GM12878 (cell line): ENCODE results near the gene DDX51. TPM values are rescaled to one million over a fixed set of nuclear protein-coding genes. Genes with fewer than 3 reads are reported as not detected.

Experiments
- ATAC-seq: fragments of 200-7000 bp; cut with Tn5 transposase; 3 replicates; pipeline ENCODE4 v1.9.1; 2020; ENCODE audit warnings: mild to moderate bottlenecking, moderate library complexity
- BruUV-seq: library from RNA; stranded (reverse); fragments of 400-500 nt; replicated peaks from 2 replicates; lab custom pipeline; 2021; lab: Mats Ljungman, UMichigan
- CTCF ChIA-PET: fragments of 300-600 bp; sonication (Branson Sonifier 250); formaldehyde crosslinking; extraction: SDS; loops from one replicate; lab custom pipeline; 2021; ENCODE audit warnings: inconsistent platforms; lab: Yijun Ruan, JAX
- POLR2A ChIA-PET: fragments of 350-600 bp; formaldehyde crosslinking; extraction: SDS; loops from one replicate; lab custom pipeline; 2021; ENCODE audit warnings: inconsistent platforms; lab: Charles Lee
- RAD21 ChIA-PET: fragments of 300-600 bp; sonication (Branson Sonifier 250); formaldehyde crosslinking; loops from one replicate; lab custom pipeline; 2023; ENCODE audit warnings: antibody characterized with exemption; ENCODE audit not compliant: unreplicated experiment; lab: Charles Lee
- SMC1A ChIA-PET: fragments of 300-600 bp; sonication (Branson Sonifier 250); formaldehyde crosslinking; loops from one replicate; lab custom pipeline; 2023; ENCODE audit not compliant: unreplicated experiment, uncharacterized antibody; lab: Charles Lee
- DNase-seq: peaks from one replicate; pipeline ENCODE4 v3.0.0-alpha.2; 2011; ENCODE audit warnings: low read depth, low spot score
- FAIRE-seq: peaks from 3 replicates; lab custom pipeline; 2011; peaks lifted over from hg19 to GRCh38; lab: Jason Lieb, UNC
- H2AFZ ChIP-seq: 2 replicates; pipeline ENCODE4 v1.6.0; 2011; ENCODE audit warnings: low read depth, low read length, control low read depth; ENCODE audit not compliant: control insufficient read depth
- H3K27ac ChIP-seq: 2 replicates; pipeline ENCODE4 v1.5.1; 2011; ENCODE audit warnings: control low read depth; ENCODE audit not compliant: control insufficient read depth, insufficient read depth
- H3K27me3 ChIP-seq, 2 experiments: replicated peaks in 1 of 2; 2 replicates each; pipeline versions ENCODE4 v1.6.0 to v1.6.1; 2011; ENCODE audit warnings: low read length in 1 of 2; ENCODE audit not compliant: control insufficient read depth in 2 of 2, insufficient read depth in 2 of 2
- H3K36me3 ChIP-seq, 2 experiments: 2 replicates each; pipeline ENCODE4 v1.5.1; 2011; ENCODE audit warnings: low read length in 1 of 2; ENCODE audit not compliant: control insufficient read depth in 2 of 2, insufficient read depth in 2 of 2
- H3K4me1 ChIP-seq: 2 replicates; pipeline ENCODE4 v1.6.1; 2011; ENCODE audit warnings: mild to moderate bottlenecking, low read length, moderate library complexity, mixed read lengths; ENCODE audit not compliant: control insufficient read depth, insufficient read depth
- H3K4me2 ChIP-seq: 2 replicates; pipeline ENCODE4 v1.6.0; 2011; ENCODE audit warnings: control low read depth; ENCODE audit not compliant: control insufficient read depth, insufficient read depth
- H3K4me3 ChIP-seq: fragments of 200-600 bp; sonication (generic); 2 replicates; pipeline ENCODE4 v1.5.1; 2016
- H3K79me2 ChIP-seq: 2 replicates; pipeline ENCODE4 v1.6.0; 2011; ENCODE audit warnings: low read length; ENCODE audit not compliant: control insufficient read depth, insufficient read depth
- H3K9ac ChIP-seq: 2 replicates; pipeline ENCODE4 v1.8.0; 2011; ENCODE audit warnings: low read length, control low read depth, mixed read lengths; ENCODE audit not compliant: control insufficient read depth, insufficient read depth
- H3K9me3 ChIP-seq: replicated peaks from 3 replicates; pipeline ENCODE4 v1.5.1; 2011; ENCODE audit warnings: mild to moderate bottlenecking, low read length; ENCODE audit not compliant: control insufficient read depth, insufficient read depth
- H4K20me1 ChIP-seq: 2 replicates; pipeline ENCODE4 v1.6.0; 2011; ENCODE audit not compliant: control insufficient read depth, insufficient read depth
- EGR1 ChIP-seq, 2 experiments: IDR thresholded peaks; 1 replicate in 1 of 2; 2 replicates in 1 of 2; pipeline ENCODE4 v1.6.1; 2011 to 2012; ENCODE audit warnings: low read depth in 2 of 2, low read length in 2 of 2, borderline replicate concordance in 1 of 2, mild to moderate bottlenecking in 1 of 2, moderate library complexity in 1 of 2
- ETV6 ChIP-seq, 2 experiments: fragments of 450-650 bp in 1 of 2; IDR thresholded peaks in 1 of 2; conservative IDR thresholded peaks in 1 of 2; 2 replicates each; pipeline ENCODE4 v1.6.1; 2014; ENCODE audit warnings: antibody characterized with exemption in 1 of 2, borderline replicate concordance in 1 of 2, low read depth in 1 of 2, mild to moderate bottlenecking in 1 of 2, moderate library complexity in 1 of 2
- IKZF1 ChIP-seq: fragments of 450-650 bp; conservative IDR thresholded peaks from 2 replicates; pipeline ENCODE4 v1.6.1; 2017; ENCODE audit warnings: antibody characterized with exemption, mild to moderate bottlenecking
- JUND ChIP-seq: IDR thresholded peaks from 2 replicates; pipeline ENCODE4 v1.6.1; 2012; ENCODE audit warnings: low read depth, mild to moderate bottlenecking, low read length, improper control_type of control experiment, moderate library complexity
- NFYB ChIP-seq: IDR thresholded peaks from 2 replicates; pipeline ENCODE4 v1.6.1; 2011; ENCODE audit warnings: low read depth, mild to moderate bottlenecking, low read length, improper control_type of control experiment, moderate library complexity; ENCODE audit not compliant: insufficient read depth
- NRF1 ChIP-seq: conservative IDR thresholded peaks from 2 replicates; pipeline ENCODE4 v1.6.1; 2011; ENCODE audit warnings: mild to moderate bottlenecking, low read depth, low read length, improper control_type of control experiment
- PML ChIP-seq: IDR thresholded peaks from 2 replicates; pipeline ENCODE4 v1.6.1; 2012; ENCODE audit warnings: low read length, inconsistent platforms
- POU2F2 ChIP-seq: IDR thresholded peaks from 3 replicates; pipeline ENCODE4 v1.6.1; 2011; ENCODE audit warnings: low read depth, mild to moderate bottlenecking, low read length, borderline replicate concordance
- SMARCA5 ChIP-seq: fragments of 450-650 bp; IDR thresholded peaks from 2 replicates; pipeline ENCODE4 v1.6.1; 2017; ENCODE audit warnings: mild to moderate bottlenecking
- SREBF2 ChIP-seq: IDR thresholded peaks from 2 replicates; pipeline ENCODE4 v1.6.1; 2012; ENCODE audit warnings: mild to moderate bottlenecking, low read length
- STAT1 ChIP-seq: fragments of 450-650 bp; conservative IDR thresholded peaks from 2 replicates; pipeline ENCODE4 v1.6.1; 2014; ENCODE audit warnings: antibody characterized with exemption, mild to moderate bottlenecking
- TARDBP ChIP-seq: IDR thresholded peaks from 2 replicates; pipeline ENCODE4 v1.6.1; 2016; ENCODE audit warnings: borderline replicate concordance
- ZNF622 ChIP-seq: fragments of 450-650 bp; IDR thresholded peaks from 2 replicates; pipeline ENCODE4 v1.6.1; 2017; ENCODE audit warnings: mild to moderate bottlenecking, inconsistent platforms
- WGBS: methylation state at CpG from one replicate; pipeline ENCODE4 v1.1.6; 2016; ENCODE audit warnings: low lambda C conversion rate; ENCODE audit not compliant: insufficient replicate concordance, insufficient coverage; ENCODE audit errors: missing lambda C conversion rate; 5-methylcytosine and 5-hydroxymethylcytosine counted together
- in situ Hi-C: fragments of 300-500 bp; cut with MboI; formaldehyde crosslinking; loops from 9 replicates; pipeline ENCODE4 v1.14.3; 2018; ENCODE audit warnings: mixed read lengths
- intact Hi-C: fragments of 100-400 bp; cut with micrococcal nuclease; formaldehyde crosslinking; loops from one replicate; pipeline ENCODE4 v1.14.2; 2022; ENCODE audit not compliant: unreplicated experiment
- polyA plus RNA-seq, 11 experiments: library from polyadenylated mRNA; depleted of rRNA in 4 of 11; unstranded in 6 of 11; stranded (reverse) in 5 of 11; fragments of >200 nt; fragmentation: Nextera tagmentation in 4 of 11; fragmentation: Illumina TruSeq in 1 of 11; extraction: Ambion mirVana in 4 of 11; extraction: Trizol in 1 of 11; gene quantifications; 1 replicate in 1 of 11; 2 replicates in 10 of 11; pipeline versions ENCODE4 v1.2.1 to v1.2.3, GENCODE V29; 2011 to 2016; ENCODE audit warnings: inconsistent platforms in 2 of 11, missing spikeins in 2 of 11, low read depth in 1 of 11
- total RNA-seq, 4 experiments: library from RNA; depleted of rRNA in 3 of 4; stranded (reverse); fragments of >200 nt in 3 of 4; fragmentation: Illumina TruSeq in 1 of 4; extraction: Trizol in 1 of 4; gene quantifications; 2 replicates each; pipeline versions ENCODE4 v1.2.1 to v1.2.3, GENCODE V29; 2013 to 2021
- TF ChIP-seq, protein P1 (sequence below), 3 experiments: IDR thresholded peaks in 2 of 3; conservative IDR thresholded peaks in 1 of 3; 2 replicates each; pipeline ENCODE4 v1.5.1; 2011; ENCODE audit warnings: low read depth in 3 of 3, low read length in 3 of 3, mild to moderate bottlenecking in 3 of 3, control low read depth in 2 of 3, moderate library complexity in 2 of 3, inconsistent platforms in 1 of 3, mixed read lengths in 1 of 3; ENCODE audit not compliant: control insufficient read depth in 2 of 3, insufficient read depth in 1 of 3; ENCODE audit errors: extremely low read depth in 1 of 3
- TF ChIP-seq, protein P2 (sequence below): fragments of 450-650 bp; IDR thresholded peaks from 2 replicates; pipeline ENCODE4 v1.6.1; 2016; ENCODE audit warnings: mild to moderate bottlenecking
- TF ChIP-seq, protein P3 (sequence below): fragments of 450-650 bp; IDR thresholded peaks from 2 replicates; pipeline ENCODE4 v1.6.1; 2014; ENCODE audit warnings: mild to moderate bottlenecking

The DDX51 gene
- total and polyA plus RNA-seq, 10 of the 15 experiments (the other 5 are each of a cell fraction or from before 2014, with no cell fraction given), result 0.97 to 29.1 (median 9.8) TPM

DNA sequence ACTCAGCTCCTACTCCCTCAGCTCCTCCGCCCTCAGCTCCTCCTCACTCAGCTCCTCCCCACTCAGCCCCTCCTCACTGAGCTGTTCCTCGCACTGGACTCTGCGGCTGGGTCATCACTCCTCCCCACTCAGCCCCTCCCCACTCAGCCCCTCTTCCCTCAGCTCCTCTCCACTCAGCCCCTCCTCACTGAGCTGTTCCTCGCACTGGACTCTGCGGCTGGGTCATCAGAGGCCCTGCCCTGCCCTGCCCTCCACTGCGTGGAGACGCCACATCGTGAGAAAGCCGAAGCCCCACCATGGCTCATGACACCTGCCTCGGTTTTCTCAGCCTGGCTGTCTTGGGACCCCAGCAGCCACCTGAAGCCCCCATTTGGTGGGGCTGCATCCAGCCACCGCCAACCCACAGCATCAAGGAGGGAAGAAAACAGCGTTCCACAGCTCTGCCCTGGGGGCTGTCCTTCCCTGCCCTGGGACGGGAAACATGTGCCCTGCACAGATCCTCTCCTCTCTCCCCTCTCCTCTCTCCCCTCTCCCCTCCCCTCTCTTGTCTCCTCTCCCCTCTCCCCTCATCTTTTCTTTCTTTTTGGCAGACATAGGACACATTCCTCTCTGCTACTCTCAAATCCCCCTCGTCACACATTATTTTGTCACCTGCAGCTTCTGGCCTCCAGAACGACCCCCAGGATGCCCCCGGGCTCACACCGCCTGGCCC lies 17.8 kb upstream of the DDX51 start (continued):
- no peak for TF ChIP-seq SREBF2
- TF ChIP-seq ZNF622, result no peak
- no peak for TF ChIP-seq NFYB
- TF ChIP-seq SMARCA5, result no peak
- TF ChIP-seq JUND, result no peak
- TF ChIP-seq IKZF1, result no peak
- TF ChIP-seq ETV6 (conservative IDR thresholded peaks at IDR 0.05 in 1 of 2, IDR thresholded peaks at IDR 0.05 in 1 of 2; ENCODE audit: borderline replicate concordance in 1 of 2, low read depth in 1 of 2), result no peak

DNA sequence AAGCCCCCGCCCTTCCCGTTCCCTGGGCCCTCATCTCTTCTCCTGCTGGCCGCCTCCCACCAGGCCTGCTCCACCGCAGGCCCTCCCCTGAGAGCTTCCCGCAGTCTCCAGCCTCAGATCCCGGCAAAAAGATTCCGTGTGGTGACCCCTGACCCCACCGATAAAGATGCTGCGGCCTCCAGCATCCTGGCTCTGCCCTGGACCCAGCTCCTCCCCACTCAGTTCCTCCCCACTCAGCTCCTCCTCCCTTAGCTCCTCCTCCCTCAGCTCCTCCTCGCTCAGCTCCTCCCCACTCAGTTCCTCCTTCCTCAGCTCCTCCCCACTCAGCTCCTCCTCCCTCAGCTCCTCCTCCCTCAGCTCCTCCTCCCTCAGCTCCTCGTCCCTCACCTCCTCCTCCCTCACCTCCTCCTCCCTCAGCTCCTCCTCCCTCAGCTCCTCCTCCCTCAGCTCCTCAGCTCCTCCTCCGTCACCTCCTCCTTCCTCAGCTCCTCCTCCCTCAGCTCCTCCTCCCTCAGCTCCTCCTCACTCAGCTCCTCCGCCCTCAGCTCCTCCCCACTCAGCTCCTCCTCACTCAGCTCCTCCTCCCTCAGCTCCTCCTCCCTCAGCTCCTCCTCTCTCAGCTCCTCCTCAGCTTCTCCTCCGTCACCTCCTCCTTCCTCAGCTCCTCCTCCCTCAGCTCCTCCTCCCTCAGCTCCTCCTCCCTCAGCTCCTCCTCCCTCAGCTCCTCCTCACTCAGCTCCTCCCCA lies 17.1 kb upstream of the DDX51 start:
- ChIA-PET CTCF (no interaction called here), SMC1A (no interaction called here), POLR2A (no interaction called here), RAD21 (no interaction called here)
- H3K27me3 ChIP-seq, result no peaks in the 10 kb centered on the region
- peaks cover 3 to 5% of the 10 kb centered on the region in 2 experiments for H3K36me3 ChIP-seq
- H3K9ac ChIP-seq, result no peak overlapping the region
- DNase-seq, result no peak
- H3K4me1 ChIP-seq, result no peaks in the 10 kb centered on the region
- BruUV-seq, result no TSS peak
- no peak overlapping the region for H2AFZ ChIP-seq
- intact Hi-C loops, result no loop called here
- H3K4me2 ChIP-seq, result no peak overlapping the region
- in situ Hi-C loops, result no loop called here
- H3K79me2 ChIP-seq, result no peaks in the 10 kb centered on the region
- WGBS, result 81% methylated on average over 5 of the region's 14 CpGs
- no peak overlapping the region for H3K4me3 ChIP-seq
- no peak for FAIRE-seq
- peaks cover 8% of the 10 kb centered on the region for H3K9me3 ChIP-seq
- ATAC-seq, result no peak
- H3K27ac ChIP-seq, result no peak overlapping the region
- no peaks in the 10 kb centered on the region for H4K20me1 ChIP-seq
- no peak for TF ChIP-seq EGR1 (IDR thresholded peaks at IDR 0.05; ENCODE audit: borderline replicate concordance in 1 of 2, low read depth in 2 of 2, low read length in 2 of 2)
- no peak for TF ChIP-seq POU2F2
- TF ChIP-seq STAT1, result no peak
- no peak for TF ChIP-seq TARDBP
- TF ChIP-seq, protein P1, sequence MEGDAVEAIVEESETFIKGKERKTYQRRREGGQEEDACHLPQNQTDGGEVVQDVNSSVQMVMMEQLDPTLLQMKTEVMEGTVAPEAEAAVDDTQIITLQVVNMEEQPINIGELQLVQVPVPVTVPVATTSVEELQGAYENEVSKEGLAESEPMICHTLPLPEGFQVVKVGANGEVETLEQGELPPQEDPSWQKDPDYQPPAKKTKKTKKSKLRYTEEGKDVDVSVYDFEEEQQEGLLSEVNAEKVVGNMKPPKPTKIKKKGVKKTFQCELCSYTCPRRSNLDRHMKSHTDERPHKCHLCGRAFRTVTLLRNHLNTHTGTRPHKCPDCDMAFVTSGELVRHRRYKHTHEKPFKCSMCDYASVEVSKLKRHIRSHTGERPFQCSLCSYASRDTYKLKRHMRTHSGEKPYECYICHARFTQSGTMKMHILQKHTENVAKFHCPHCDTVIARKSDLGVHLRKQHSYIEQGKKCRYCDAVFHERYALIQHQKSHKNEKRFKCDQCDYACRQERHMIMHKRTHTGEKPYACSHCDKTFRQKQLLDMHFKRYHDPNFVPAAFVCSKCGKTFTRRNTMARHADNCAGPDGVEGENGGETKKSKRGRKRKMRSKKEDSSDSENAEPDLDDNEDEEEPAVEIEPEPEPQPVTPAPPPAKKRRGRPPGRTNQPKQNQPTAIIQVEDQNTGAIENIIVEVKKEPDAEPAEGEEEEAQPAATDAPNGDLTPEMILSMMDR (IDR thresholded peaks at IDR 0.05 in 2 of 3, conservative IDR thresholded peaks at IDR 0.05 in 1 of 3; ENCODE audit: control insufficient read depth in 2 of 3, extremely low read depth in 1 of 3, insufficient read depth in 1 of 3, low read depth in 3 of 3, low read length in 3 of 3), result no peak
- TF ChIP-seq, protein P2, sequence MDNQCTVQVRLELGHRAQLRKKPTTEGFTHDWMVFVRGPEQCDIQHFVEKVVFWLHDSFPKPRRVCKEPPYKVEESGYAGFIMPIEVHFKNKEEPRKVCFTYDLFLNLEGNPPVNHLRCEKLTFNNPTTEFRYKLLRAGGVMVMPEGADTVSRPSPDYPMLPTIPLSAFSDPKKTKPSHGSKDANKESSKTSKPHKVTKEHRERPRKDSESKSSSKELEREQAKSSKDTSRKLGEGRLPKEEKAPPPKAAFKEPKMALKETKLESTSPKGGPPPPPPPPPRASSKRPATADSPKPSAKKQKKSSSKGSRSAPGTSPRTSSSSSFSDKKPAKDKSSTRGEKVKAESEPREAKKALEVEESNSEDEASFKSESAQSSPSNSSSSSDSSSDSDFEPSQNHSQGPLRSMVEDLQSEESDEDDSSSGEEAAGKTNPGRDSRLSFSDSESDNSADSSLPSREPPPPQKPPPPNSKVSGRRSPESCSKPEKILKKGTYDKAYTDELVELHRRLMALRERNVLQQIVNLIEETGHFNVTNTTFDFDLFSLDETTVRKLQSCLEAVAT, result no peak
- no peak for TF ChIP-seq NRF1
- no peak for TF ChIP-seq PML
- TF ChIP-seq, protein P3, sequence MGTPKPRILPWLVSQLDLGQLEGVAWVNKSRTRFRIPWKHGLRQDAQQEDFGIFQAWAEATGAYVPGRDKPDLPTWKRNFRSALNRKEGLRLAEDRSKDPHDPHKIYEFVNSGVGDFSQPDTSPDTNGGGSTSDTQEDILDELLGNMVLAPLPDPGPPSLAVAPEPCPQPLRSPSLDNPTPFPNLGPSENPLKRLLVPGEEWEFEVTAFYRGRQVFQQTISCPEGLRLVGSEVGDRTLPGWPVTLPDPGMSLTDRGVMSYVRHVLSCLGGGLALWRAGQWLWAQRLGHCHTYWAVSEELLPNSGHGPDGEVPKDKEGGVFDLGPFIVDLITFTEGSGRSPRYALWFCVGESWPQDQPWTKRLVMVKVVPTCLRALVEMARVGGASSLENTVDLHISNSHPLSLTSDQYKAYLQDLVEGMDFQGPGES, result no peak
- TF ChIP-seq SMARCA5, result no peak
